ENCODE measurements around the gene FYCO1.

FYCO1 gene

GRCh38 chr3:45911511-45912226 lies 84.0 kb downstream of the FYCO1 start:
- no peak for DNase-seq
- TF ChIP-seq GATA1 (IDR thresholded peaks at IDR 0.05; ENCODE audit: low read depth, low read length) (no peak), POLR2A (IDR thresholded peaks at IDR 0.05; ENCODE audit: low read length) (no peak)

GRCh38 chr3:45910892-45911291 lies 84.7 kb downstream of the FYCO1 start:
- no peak for TF ChIP-seq GATA1 (IDR thresholded peaks at IDR 0.05; ENCODE audit: low read depth, low read length)
- no peak for TF ChIP-seq POLR2A (IDR thresholded peaks at IDR 0.05; ENCODE audit: low read length)
- DNase-seq, result no peak

GRCh38 chr3:45909542-45909941 lies 86.1 kb downstream of the FYCO1 start:
- TF ChIP-seq POLR2A (IDR thresholded peaks at IDR 0.05; ENCODE audit: low read length) (no peak), GATA1 (IDR thresholded peaks at IDR 0.05; ENCODE audit: low read depth, low read length) (no peak)
- no peak for DNase-seq

GRCh38 chr3:45908761-45909160 lies 86.9 kb downstream of the FYCO1 start:
- DNase-seq, result no peak

GRCh38 chr3:45907769-45908705 lies 87.6 kb downstream of the FYCO1 start:
- TF ChIP-seq GATA1 (IDR thresholded peaks at IDR 0.05; ENCODE audit: low read depth, low read length) (no peak), POLR2A (IDR thresholded peaks at IDR 0.05; ENCODE audit: low read length) (no peak)
- no peak for DNase-seq

More at GRCh38 chr3:45908761-45909160, 86.9 kb downstream of the FYCO1 start:
- TF ChIP-seq POLR2A (IDR thresholded peaks at IDR 0.05; ENCODE audit: low read length), result no peak
- TF ChIP-seq GATA1 (IDR thresholded peaks at IDR 0.05; ENCODE audit: low read depth, low read length), result no peak

GRCh38 chr3:45906681-45907407 lies 88.8 kb downstream of the FYCO1 start:
- peak; percentile 16 to 22 for DNase-seq

GRCh38 chr3:45905755-45906154 lies 89.9 kb downstream of the FYCO1 start:
- DNase-seq, result no peak
- TF ChIP-seq GATA1 (IDR thresholded peaks at IDR 0.05; ENCODE audit: low read depth, low read length), result no peak

More at GRCh38 chr3:45906681-45907407, 88.8 kb downstream of the FYCO1 start:
- no peak for TF ChIP-seq GATA1 (IDR thresholded peaks at IDR 0.05; ENCODE audit: low read depth, low read length)
- no peak for TF ChIP-seq POLR2A (IDR thresholded peaks at IDR 0.05; ENCODE audit: low read length)

GRCh38 chr3:45904931-45905330 lies 90.7 kb downstream of the FYCO1 start:
- DNase-seq, result no peak
- TF ChIP-seq POLR2A (IDR thresholded peaks at IDR 0.05; ENCODE audit: low read length), result no peak
- no peak for TF ChIP-seq GATA1 (IDR thresholded peaks at IDR 0.05; ENCODE audit: low read depth, low read length)

GRCh38 chr3:45896956-45897355 lies 98.7 kb downstream of the FYCO1 start:
- no peak for TF ChIP-seq GATA1 (IDR thresholded peaks at IDR 0.05; ENCODE audit: low read depth, low read length)
- TF ChIP-seq POLR2A (IDR thresholded peaks at IDR 0.05; ENCODE audit: low read length), result no peak
- DNase-seq, result no peak

- TF ChIP-seq GATA1 (IDR thresholded peaks at IDR 0.05; ENCODE audit: low read depth, low read length) (no peak), POLR2A (IDR thresholded peaks at IDR 0.05; ENCODE audit: low read length) (no peak)
- peak in 1 of 2 experiments; percentile 25 for DNase-seq
Observed at GRCh38 chr3:45895686-45896468, 99.7 kb downstream of the FYCO1 start.

- no peak for DNase-seq
- TF ChIP-seq POLR2A (IDR thresholded peaks at IDR 0.05; ENCODE audit: low read length) (no peak), GATA1 (IDR thresholded peaks at IDR 0.05; ENCODE audit: low read depth, low read length) (no peak)
Observed at GRCh38 chr3:45894015-45894414, 101.6 kb downstream of the FYCO1 start.

GRCh38 chr3:45892161-45892560 lies 103.5 kb downstream of the FYCO1 start:
- DNase-seq, result no peak
- TF ChIP-seq GATA1 (IDR thresholded peaks at IDR 0.05; ENCODE audit: low read depth, low read length) (no peak), POLR2A (IDR thresholded peaks at IDR 0.05; ENCODE audit: low read length) (no peak)

GRCh38 chr3:45890405-45890804 lies 105.2 kb downstream of the FYCO1 start:
- peak in 1 of 2 experiments; percentile 2 for DNase-seq
- TF ChIP-seq GATA1 (IDR thresholded peaks at IDR 0.05; ENCODE audit: low read depth, low read length), result no peak
- TF ChIP-seq POLR2A (IDR thresholded peaks at IDR 0.05; ENCODE audit: low read length), result no peak

All from erythroblast (primary cell).